Right lobe of liver (tissue), 6 donors: ENCODE data around the gene YES1. TPM values are rescaled to one million over a fixed set of nuclear protein-coding genes. Genes with fewer than 3 reads are reported as not detected.
"Not testable (repeated sequence)": the region's sequence is repeated elsewhere in the genome, so short reads cannot be mapped to it uniquely, and the experiment has no call there.

Source experiments
- ATAC-seq, 4 donors: fragments of 200-7000 bp; cut with Tn5 transposase; one replicate each; pipeline ENCODE4 v1.9.1; 2020; ENCODE audit warnings: mild to moderate bottlenecking in 4 of 4, moderate library complexity in 4 of 4
- DNase-seq, 3 donors: peaks; one replicate each; pipeline ENCODE4 v3.0.0-alpha.2; 2020
- H3K27ac ChIP-seq, 3 donors: fragments of 200-600 bp; one replicate each; pipeline ENCODE4 v1.8.0; 2022
- H3K27me3 ChIP-seq, 2 donors: fragments of 200-600 bp; one replicate each; pipeline ENCODE4 v1.8.0; 2022
- H3K36me3 ChIP-seq, 4 donors: fragments of 200-600 bp; sonication (generic) in 1 of 4; one replicate each; pipeline versions ENCODE4 v1.5.1 to v1.8.0; 2017 to 2022; ENCODE audit warnings: control low read depth in 1 of 4
- H3K4me1 ChIP-seq, 4 donors: fragments of 200-600 bp; sonication (generic) in 1 of 4; one replicate each; pipeline versions ENCODE4 v1.5.1 to v1.8.0; 2017 to 2022; ENCODE audit warnings: control low read depth in 1 of 4
- H3K4me3 ChIP-seq, 3 donors: fragments of 200-600 bp; one replicate each; pipeline ENCODE4 v1.8.0; 2022
- H3K9me3 ChIP-seq, 4 donors: fragments of 200-600 bp; sonication (generic) in 1 of 4; one replicate each; pipeline versions ENCODE4 v1.5.1 to v1.8.0; 2017 to 2022; ENCODE audit warnings: control low read depth in 1 of 4
- CTCF ChIP-seq, 4 donors: fragments of 200-600 bp in 3 of 4; fragments of 450-650 bp in 1 of 4; IDR thresholded peaks; one replicate each; pipeline versions ENCODE4 v1.5.1 to v1.8.0; 2016 to 2022; ENCODE audit warnings: antibody characterized with exemption in 4 of 4, mild to moderate bottlenecking in 2 of 4
- POLR2A ChIP-seq: fragments of 450-650 bp; IDR thresholded peaks from one replicate; pipeline ENCODE4 v1.6.1; 2017; ENCODE audit warnings: antibody characterized with exemption, mild to moderate bottlenecking
- WGBS: methylation state at CpG from one replicate; pipeline ENCODE4 v1.1.6; 2018; ENCODE audit warnings: low coverage, low lambda C conversion rate; ENCODE audit not compliant: insufficient coverage; ENCODE audit errors: missing lambda C conversion rate; 5-methylcytosine and 5-hydroxymethylcytosine counted together
- intact Hi-C, 2 donors: fragments of 100-400 bp; cut with DNase I; formaldehyde crosslinking; loops; one replicate each; pipeline versions ENCODE4 v1.11.2 to v1.14.1; 2022
- total RNA-seq, 6 experiments: library from RNA; depleted of rRNA in 2 of 6; stranded (reverse); fragments of >200 nt in 2 of 6; fragmentation: NEBNext Ultra II Directional in 3 of 6; extraction: Animal tissue kit (Norgen Biotek cat#: 25700) in 3 of 6; gene quantifications; one replicate each; pipeline versions ENCODE4 v1.1.0 to v1.2.4, GENCODE V29; 2016 to 2023
- donor health status: DM: no; HTN: yes; CAD: no.
- donor health status: DM: no; HTN: no; CAD: no.
- donor health status: DM: no; HTN: no; CAD: no.
- donor health status: DM: no; HTN: yes; CAD: no.
- donor health status: DM: no; HTN: yes; CAD: no.

Gene YES1
- total RNA-seq, 6 experiments from 2014 or later, result 30.6 to 79.8 (median 43.2) TPM

GRCh38 chr18:766550-766860, 45.5 kb downstream of the YES1 start:
- Histone ChIP-seq H3K27ac (no peak overlapping the region), H3K27me3 (no peaks in the 10 kb centered on the region), H3K36me3 (no peaks in the 10 kb centered on the region), H3K4me1 (peaks cover 0 to 12% (median 0%) of the 10 kb centered on the region in 4 donors), H3K9me3 (no peaks in the 10 kb centered on the region), H3K4me3 (no peak overlapping the region)
- WGBS, result 79% methylated on average over 1 of the region's 1 CpG
- TF ChIP-seq CTCF (IDR thresholded peaks at IDR 0.05) (no peak), POLR2A (no peak)
- intact Hi-C loops, result no loop called here
- no peak for ATAC-seq
- no peak for DNase-seq

GRCh38 chr18:765764-766549, 46.1 kb downstream of the YES1 start:
- H3K4me3 ChIP-seq, result no peak overlapping the region
- intact Hi-C loops, result no loop called here
- DNase-seq, result no peak
- H3K27ac ChIP-seq, result no peak overlapping the region
- peak; percentile 57 to 86 (median 76) for ATAC-seq
- H3K9me3 ChIP-seq, result no peaks in the 10 kb centered on the region
- H3K36me3 ChIP-seq, result no peaks in the 10 kb centered on the region
- H3K27me3 ChIP-seq, result no peaks in the 10 kb centered on the region
- H3K4me1 ChIP-seq, result peaks cover 0 to 12% (median 0%) of the 10 kb centered on the region in 4 donors
- TF ChIP-seq POLR2A, result no peak
- TF ChIP-seq CTCF (IDR thresholded peaks at IDR 0.05), result no peak
- WGBS, result 62% methylated on average over 7 of the region's 7 CpGs

- 100% methylated on average over 2 of the region's 4 CpGs for WGBS
- H3K9me3 ChIP-seq, H3K27ac ChIP-seq, H3K4me3 ChIP-seq, ATAC-seq, DNase-seq, intact Hi-C loops, H3K36me3 ChIP-seq, H3K27me3 ChIP-seq, H3K4me1 ChIP-seq: not testable (repeated sequence)
Observed at GRCh38 chr18:759864-760263, 52.2 kb downstream of the YES1 start.

GRCh38 chr18:755506-755905, 56.5 kb downstream of the YES1 start:
- no peaks in the 10 kb centered on the region for H3K4me1 ChIP-seq
- WGBS, result 64% methylated on average over 2 of the region's 2 CpGs

More at GRCh38 chr18:755506-755905, 56.5 kb downstream of the YES1 start:
- no peaks in the 10 kb centered on the region for H3K36me3 ChIP-seq
- H3K4me3 ChIP-seq, result no peak overlapping the region
- intact Hi-C loops, result no loop called here
- H3K9me3 ChIP-seq, result no peaks in the 10 kb centered on the region
- ATAC-seq, result no peak
- H3K27ac ChIP-seq, result no peak overlapping the region
- DNase-seq, result no peak
- TF ChIP-seq CTCF (IDR thresholded peaks at IDR 0.05) (no peak), POLR2A (no peak)
- H3K27me3 ChIP-seq, result no peaks in the 10 kb centered on the region
